DOHH2 (cell line): ENCODE results near the gene TFDP1.

Source experiments
- CTCF ChIP-seq: fragments of 200-600 bp; sonication (generic); IDR thresholded peaks from one replicate; pipeline ENCODE4 v1.5.1; 2014; ENCODE audit warnings: antibody characterized with exemption, mild to moderate bottlenecking, low read depth, low read length; ENCODE audit not compliant: poor library complexity, severe bottlenecking
- EZH2phosphoT487 ChIP-seq: fragments of 200-600 bp; sonication (generic); IDR thresholded peaks from 2 replicates; pipeline ENCODE4 v1.6.1; 2017; ENCODE audit warnings: borderline replicate concordance, mild to moderate bottlenecking, antibody characterized with exemption, low read length, moderate library complexity, mixed read lengths

- TF ChIP-seq CTCF = no peak
- TF ChIP-seq EZH2phosphoT487 = no peak
Measured at GRCh38 chr13:113628291-113629270, 44.0 kb downstream of the TFDP1 start.
